Glutamatergic neuron (in vitro differentiated cells): ENCODE results near the gene CCDC91. TPM values are rescaled to one million over a fixed set of nuclear protein-coding genes. Genes with fewer than 3 reads are reported as not detected.

Experiments
- DNase-seq: peaks from one replicate; pipeline ENCODE4 v3.0.0; 2022
- H3K27ac Mint-ChIP-seq: one replicate; pipeline ENCODE4 v1.8.0; 2020; ENCODE audit warnings: mild to moderate bottlenecking, mixed read lengths, inconsistent platforms; ENCODE audit not compliant: unreplicated experiment
- H3K27me3 Mint-ChIP-seq: one replicate; pipeline ENCODE4 v1.8.0; 2020; ENCODE audit warnings: mild to moderate bottlenecking, moderate library complexity, mixed read lengths, inconsistent platforms; ENCODE audit not compliant: unreplicated experiment
- H3K36me3 Mint-ChIP-seq: one replicate; pipeline ENCODE4 v1.8.0; 2020; ENCODE audit warnings: mild to moderate bottlenecking, mixed read lengths, inconsistent platforms; ENCODE audit not compliant: unreplicated experiment
- H3K4me1 Mint-ChIP-seq: one replicate; pipeline ENCODE4 v1.8.0; 2020; ENCODE audit warnings: mild to moderate bottlenecking, low read depth, mixed read lengths, inconsistent platforms; ENCODE audit not compliant: unreplicated experiment
- H3K4me3 Mint-ChIP-seq: one replicate; pipeline ENCODE4 v1.8.0; 2020; ENCODE audit warnings: mild to moderate bottlenecking, mixed read lengths, inconsistent platforms; ENCODE audit not compliant: unreplicated experiment
- H3K9me3 Mint-ChIP-seq: one replicate; pipeline ENCODE4 v1.8.0; 2020; ENCODE audit warnings: mild to moderate bottlenecking, moderate library complexity, mixed read lengths, inconsistent platforms; ENCODE audit not compliant: unreplicated experiment
- CTCF ChIP-seq: fragments of 200-600 bp; sonication (generic); IDR thresholded peaks from one replicate; pipeline ENCODE4 v1.5.0; 2021; ENCODE audit not compliant: partially characterized antibody, unreplicated experiment
- total RNA-seq: library from RNA; stranded (reverse); fragmentation: NEBNext Ultra II Directional; extraction: Animal tissue kit (Norgen Biotek cat#: 25700); gene quantifications from one replicate; pipeline ENCODE4 v1.2.1, GENCODE V29; 2021; ENCODE audit not compliant: unreplicated experiment

CCDC91 gene
- total RNA-seq, 1 donor from 2014 or later: 37.3 TPM

DNA sequence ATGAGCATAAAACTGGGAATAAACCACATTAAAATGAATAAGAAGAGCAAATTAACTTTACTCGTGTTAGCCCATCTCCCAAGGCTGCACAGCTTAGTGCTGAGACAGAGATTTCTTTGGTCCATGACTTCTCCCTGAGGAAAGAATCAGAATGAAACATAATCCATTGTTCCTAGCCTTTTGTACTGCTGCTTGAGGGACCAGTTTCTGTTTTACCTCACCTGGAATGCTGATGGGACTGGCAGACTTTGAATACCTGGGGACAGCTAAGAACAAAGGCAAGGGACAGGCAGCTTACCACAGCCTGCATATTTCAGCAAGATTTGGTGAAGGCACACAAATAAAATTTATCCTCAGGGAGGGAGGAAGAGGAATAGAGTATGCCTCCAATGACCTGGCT, 401.6 kb downstream of the CCDC91 start:
- Mint-ChIP-seq H3K27ac (no peak overlapping the region), H3K27me3 (no peaks in the 10 kb centered on the region), H3K4me3 (no peak overlapping the region), H3K4me1 (no peaks in the 10 kb centered on the region), H3K36me3 (peaks cover 16% of the 10 kb centered on the region), H3K9me3 (peaks cover 8% of the 10 kb centered on the region)
- no peak for DNase-seq
- TF ChIP-seq CTCF: no peak

Other genes with a start within 250 kb of the CCDC91 start
- gene PTHLH, start 217.7 kb upstream of the CCDC91 start, total RNA-seq: 1.1 TPM